Neural crest cell (in vitro differentiated cells): ENCODE measurements around the gene DDX54. TPM values are rescaled to one million over a fixed set of nuclear protein-coding genes. Genes with fewer than 3 reads are reported as not detected.

ENCODE experiments used
- DNase-seq: peaks from one replicate; pipeline ENCODE4 v3.0.0; 2021; ENCODE audit warnings: low read depth, mixed read lengths, low spot score
- H3K27ac Mint-ChIP-seq: one replicate; pipeline ENCODE4 v1.8.0; 2021; ENCODE audit warnings: mild to moderate bottlenecking, mixed read lengths; ENCODE audit not compliant: unreplicated experiment
- H3K27me3 Mint-ChIP-seq: 2 replicates; pipeline ENCODE4 v1.8.0; 2021; ENCODE audit warnings: low read depth, mild to moderate bottlenecking, mixed read lengths
- H3K36me3 Mint-ChIP-seq: 2 replicates; pipeline ENCODE4 v1.8.0; 2021; ENCODE audit warnings: low read depth, mild to moderate bottlenecking, mixed read lengths
- H3K4me1 Mint-ChIP-seq: 2 replicates; pipeline ENCODE4 v1.8.0; 2021; ENCODE audit warnings: mixed read lengths
- H3K4me3 Mint-ChIP-seq: one replicate; pipeline ENCODE4 v1.8.0; 2021; ENCODE audit warnings: mild to moderate bottlenecking, mixed read lengths
- H3K9me3 Mint-ChIP-seq: 2 replicates; pipeline ENCODE4 v1.8.0; 2021; ENCODE audit warnings: mixed read lengths
- total RNA-seq: library from RNA; stranded (reverse); gene quantifications from 2 replicates; pipeline ENCODE4 v1.2.1, GENCODE V29; 2021
- TF ChIP-seq, protein P1 (sequence below): fragments of 200-600 bp; sonication (generic); conservative IDR thresholded peaks from 2 replicates; pipeline ENCODE4 v1.5.0; 2021; ENCODE audit warnings: antibody characterized with exemption, mild to moderate bottlenecking

DDX54 gene
- total RNA-seq, 1 donor from 2014 or later = 69.7 TPM

DNA sequence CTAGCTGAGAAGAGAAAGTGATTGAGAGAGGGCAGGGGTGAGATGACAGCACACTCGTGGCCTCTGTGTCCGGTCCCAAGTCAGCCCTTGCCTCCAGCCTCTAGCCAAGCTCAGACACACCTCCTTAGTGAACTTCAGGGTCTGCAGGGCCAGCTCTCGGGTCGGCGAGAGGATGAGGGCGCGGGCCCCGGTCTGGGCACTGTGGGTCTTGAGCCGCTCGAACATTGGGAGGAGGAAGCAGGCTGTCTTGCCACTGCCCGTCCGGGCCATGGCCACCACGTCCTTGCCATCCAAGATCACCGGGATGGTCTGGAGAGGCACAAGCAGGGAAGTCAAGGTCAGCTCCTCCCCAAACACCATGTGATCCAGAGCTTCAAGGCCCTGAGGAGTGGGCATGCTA is 6.3 kb downstream of the DDX54 start:
- peak overlapping the region; percentile 34 for H3K4me3 Mint-ChIP-seq
- H3K9me3 Mint-ChIP-seq = no peaks in the 10 kb centered on the region
- H3K4me1 Mint-ChIP-seq = no peaks in the 10 kb centered on the region
- TF ChIP-seq, protein P1, sequence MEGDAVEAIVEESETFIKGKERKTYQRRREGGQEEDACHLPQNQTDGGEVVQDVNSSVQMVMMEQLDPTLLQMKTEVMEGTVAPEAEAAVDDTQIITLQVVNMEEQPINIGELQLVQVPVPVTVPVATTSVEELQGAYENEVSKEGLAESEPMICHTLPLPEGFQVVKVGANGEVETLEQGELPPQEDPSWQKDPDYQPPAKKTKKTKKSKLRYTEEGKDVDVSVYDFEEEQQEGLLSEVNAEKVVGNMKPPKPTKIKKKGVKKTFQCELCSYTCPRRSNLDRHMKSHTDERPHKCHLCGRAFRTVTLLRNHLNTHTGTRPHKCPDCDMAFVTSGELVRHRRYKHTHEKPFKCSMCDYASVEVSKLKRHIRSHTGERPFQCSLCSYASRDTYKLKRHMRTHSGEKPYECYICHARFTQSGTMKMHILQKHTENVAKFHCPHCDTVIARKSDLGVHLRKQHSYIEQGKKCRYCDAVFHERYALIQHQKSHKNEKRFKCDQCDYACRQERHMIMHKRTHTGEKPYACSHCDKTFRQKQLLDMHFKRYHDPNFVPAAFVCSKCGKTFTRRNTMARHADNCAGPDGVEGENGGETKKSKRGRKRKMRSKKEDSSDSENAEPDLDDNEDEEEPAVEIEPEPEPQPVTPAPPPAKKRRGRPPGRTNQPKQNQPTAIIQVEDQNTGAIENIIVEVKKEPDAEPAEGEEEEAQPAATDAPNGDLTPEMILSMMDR = no peak
- H3K27me3 Mint-ChIP-seq = no peaks in the 10 kb centered on the region
- no peak overlapping the region for H3K27ac Mint-ChIP-seq
- DNase-seq = no peak
- peaks cover 22% of the 10 kb centered on the region for H3K36me3 Mint-ChIP-seq

DNA sequence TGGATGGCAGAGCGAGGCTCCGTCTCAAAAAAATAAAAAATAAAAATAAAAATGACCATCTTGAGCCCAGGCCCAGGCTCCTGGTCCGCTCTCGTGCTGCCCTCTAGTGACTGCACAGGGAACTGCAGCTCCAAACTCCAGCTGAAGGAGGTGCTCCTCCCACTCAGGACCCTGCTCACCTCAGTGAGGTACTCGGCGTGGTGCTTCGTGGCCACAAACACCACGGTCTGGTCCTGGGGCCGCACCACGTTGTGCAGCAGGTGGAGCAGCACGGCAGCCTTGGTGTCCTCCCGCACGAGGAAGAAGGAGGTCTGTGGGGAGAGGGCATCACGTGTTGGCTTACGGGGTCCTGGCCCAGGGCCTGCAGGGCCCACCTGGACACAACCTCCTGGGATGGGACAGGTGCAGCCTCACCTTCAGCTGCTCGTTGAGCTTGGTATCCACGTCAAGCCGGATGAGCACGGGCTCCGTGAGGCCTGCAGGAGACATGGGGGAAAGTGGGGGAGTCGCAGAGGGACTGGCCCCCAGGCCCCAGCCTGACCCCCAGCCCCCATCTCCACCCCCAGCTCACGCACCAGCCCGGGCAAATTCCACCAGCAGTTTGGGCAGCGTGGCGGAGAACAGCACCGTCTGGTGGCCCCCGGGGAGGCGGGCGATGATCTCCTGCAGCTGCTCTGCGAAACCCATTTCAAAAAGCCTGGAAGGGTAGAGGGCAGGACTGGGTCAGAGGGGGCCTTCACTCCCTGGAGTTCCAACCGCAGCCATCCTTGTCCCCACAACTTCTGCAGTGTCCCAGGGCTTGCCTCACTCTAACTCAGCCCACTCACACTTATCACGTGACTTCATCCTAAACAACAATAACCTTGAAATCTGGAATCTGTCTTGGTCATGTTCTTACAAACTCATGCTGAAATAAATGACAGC is 10.6 kb downstream of the DDX54 start:
- peaks cover 31% of the 10 kb centered on the region for H3K36me3 Mint-ChIP-seq
- H3K27me3 Mint-ChIP-seq = no peaks in the 10 kb centered on the region
- no peaks in the 10 kb centered on the region for H3K4me1 Mint-ChIP-seq
- H3K27ac Mint-ChIP-seq = no peak overlapping the region
- DNase-seq = peak; percentile 83
- H3K9me3 Mint-ChIP-seq = no peaks in the 10 kb centered on the region
- TF ChIP-seq, protein P1 = peak; percentile 98
- no peak overlapping the region for H3K4me3 Mint-ChIP-seq

DNA sequence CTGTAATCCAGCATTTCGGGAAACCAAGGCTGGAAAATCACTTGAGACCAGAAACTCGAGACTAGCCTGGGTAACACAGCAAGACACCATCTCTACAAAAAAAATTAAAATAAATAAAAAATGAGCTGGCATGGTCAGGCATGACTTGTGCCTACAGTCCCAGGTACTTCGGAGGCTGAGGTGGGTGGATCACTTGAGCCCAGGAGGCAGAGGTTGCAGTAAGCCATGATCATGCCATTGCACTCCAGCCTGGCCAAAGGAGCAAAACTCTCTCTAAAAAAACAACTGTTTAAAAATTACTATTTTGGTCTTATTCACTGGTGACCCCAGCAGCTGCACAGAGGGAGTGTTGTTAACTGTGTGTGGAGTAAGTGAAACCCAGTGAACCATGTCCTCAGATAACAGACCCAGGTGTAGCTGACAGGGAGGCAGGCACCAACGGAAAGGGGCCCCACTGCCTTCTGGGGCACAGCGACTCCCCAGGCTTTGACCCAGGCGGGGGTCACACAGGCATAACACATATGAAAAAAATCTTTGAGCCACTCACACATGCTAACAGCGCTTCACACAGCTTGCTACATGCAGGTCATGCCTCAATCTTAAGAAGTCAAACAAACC is 12.1 kb downstream of the DDX54 start:
- Mint-ChIP-seq H3K4me1 (no peaks in the 10 kb centered on the region), H3K27ac (no peak overlapping the region), H3K27me3 (no peaks in the 10 kb centered on the region), H3K9me3 (no peaks in the 10 kb centered on the region), H3K4me3 (no peak overlapping the region), H3K36me3 (peaks cover 31% of the 10 kb centered on the region)
- TF ChIP-seq, protein P1 = no peak
- DNase-seq = no peak

DNA sequence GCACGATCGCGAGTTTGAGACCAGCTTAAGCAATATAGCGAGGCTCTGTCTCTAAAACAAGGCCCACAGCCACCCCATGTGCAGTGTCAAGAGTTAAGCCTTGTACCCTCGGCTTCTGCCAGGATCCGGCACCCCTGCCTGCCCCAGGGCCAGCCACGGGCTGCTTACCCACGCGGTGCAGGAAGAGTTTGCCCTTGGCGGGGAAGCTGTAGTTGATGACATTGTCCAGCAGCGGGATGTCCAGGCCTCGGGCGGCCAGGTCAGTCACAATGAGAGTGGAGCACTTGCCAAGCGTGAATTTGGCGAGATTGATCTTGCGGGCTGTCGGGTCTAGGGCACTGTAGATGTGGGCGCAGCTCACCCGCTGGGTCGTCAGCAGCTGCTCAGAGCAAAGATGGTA is 13.1 kb downstream of the DDX54 start:
- TF ChIP-seq, protein P1 = no peak
- Mint-ChIP-seq H3K4me1 (no peaks in the 10 kb centered on the region), H3K4me3 (no peak overlapping the region), H3K36me3 (peaks cover 23% of the 10 kb centered on the region), H3K27ac (no peak overlapping the region), H3K27me3 (no peaks in the 10 kb centered on the region), H3K9me3 (no peaks in the 10 kb centered on the region)
- no peak for DNase-seq

DNA sequence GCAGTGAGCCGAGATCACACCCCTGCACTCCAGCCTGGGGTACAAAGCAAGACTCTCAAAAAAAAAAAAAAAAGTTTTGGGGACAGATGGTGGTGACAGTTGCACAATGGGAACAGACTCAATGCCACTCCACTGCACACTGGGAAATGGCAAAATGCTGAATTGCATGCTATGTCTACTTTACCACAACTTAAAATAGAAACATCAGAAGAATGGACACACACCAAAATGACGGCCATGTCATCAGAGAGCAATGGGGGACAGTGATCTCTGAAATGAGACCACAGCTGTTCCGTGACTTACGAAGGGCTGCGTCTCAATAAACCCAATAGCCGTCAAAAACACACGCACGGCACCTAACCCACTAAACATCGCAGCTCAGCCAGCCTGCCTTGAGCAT is 13.7 kb downstream of the DDX54 start:
- Mint-ChIP-seq H3K27ac (no peak overlapping the region), H3K4me3 (no peak overlapping the region), H3K36me3 (peaks cover 17% of the 10 kb centered on the region), H3K4me1 (no peaks in the 10 kb centered on the region), H3K27me3 (no peaks in the 10 kb centered on the region), H3K9me3 (no peaks in the 10 kb centered on the region)
- TF ChIP-seq, protein P1 = no peak
- no peak for DNase-seq
